GM18519 (cell line): ENCODE data around the gene MYMK.

ENCODE experiments used
- ATAC-seq: cut with Tn5 transposase; IDR thresholded peaks from one replicate; pipeline ENCODE4 v1.9.1; 2021; ENCODE audit warnings: mild to moderate bottlenecking, moderate library complexity; ENCODE audit not compliant: unreplicated experiment, low FRiP score

Gene MYMK

GRCh38 chr9:133471551-133472276 is 53.0 kb downstream of the MYMK start:
- no peak for ATAC-seq

DNA sequence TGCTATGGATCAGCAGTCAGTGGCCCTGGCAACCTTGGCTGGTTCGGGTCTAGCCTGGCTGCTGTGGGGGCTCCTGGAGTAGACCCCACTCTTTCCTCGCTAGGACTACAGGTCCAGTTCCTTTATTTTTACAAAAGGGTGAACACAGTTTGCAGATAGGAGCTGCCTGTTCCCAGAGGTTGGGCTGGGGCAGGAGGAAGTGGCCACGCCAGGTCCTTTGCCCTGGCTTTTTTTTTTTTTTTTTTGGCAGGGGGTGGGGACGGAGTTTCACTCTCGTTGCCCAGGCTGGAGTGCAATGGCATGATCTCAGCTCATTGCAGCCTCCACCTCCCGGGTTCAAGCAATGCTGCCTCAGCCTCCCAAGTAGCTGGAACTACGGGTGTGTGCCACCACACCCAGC is 53.8 kb downstream of the MYMK start:
- ATAC-seq: no peak

- no peak for ATAC-seq
Observed at GRCh38 chr9:133470427-133470924, 54.3 kb downstream of the MYMK start.

DNA sequence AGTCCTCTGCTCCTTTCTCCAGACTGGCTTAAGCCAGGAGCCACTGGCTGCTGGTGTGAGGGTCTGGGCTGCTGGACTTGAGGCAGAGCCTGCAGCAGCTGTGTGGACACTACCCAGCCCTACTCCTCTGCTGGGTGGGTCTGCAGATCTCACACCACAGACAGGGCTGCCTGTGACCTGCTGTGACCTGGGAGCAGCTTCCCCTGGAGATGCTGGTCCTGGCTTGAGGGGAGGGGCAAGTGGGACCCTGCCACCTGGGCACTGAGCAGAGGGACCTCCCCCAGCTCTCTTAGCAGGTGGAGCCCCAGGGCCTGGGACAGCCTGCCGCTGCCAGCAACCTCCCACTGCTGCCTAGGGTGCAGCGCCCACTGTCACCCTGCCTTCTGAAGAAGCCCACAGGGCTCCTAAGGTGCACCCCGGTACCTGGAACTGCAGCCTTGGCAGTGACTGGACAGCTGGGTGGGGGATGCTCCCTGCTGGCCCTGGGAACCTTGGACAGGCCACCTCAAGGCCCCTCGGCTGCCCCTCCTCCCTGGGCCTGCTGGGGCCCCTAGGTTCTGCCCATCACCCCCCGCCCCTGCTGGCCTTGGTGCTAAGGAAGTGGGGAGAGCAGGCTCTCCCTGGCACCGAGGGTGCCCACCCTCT is 55.9 kb downstream of the MYMK start:
- no peak for ATAC-seq

DNA sequence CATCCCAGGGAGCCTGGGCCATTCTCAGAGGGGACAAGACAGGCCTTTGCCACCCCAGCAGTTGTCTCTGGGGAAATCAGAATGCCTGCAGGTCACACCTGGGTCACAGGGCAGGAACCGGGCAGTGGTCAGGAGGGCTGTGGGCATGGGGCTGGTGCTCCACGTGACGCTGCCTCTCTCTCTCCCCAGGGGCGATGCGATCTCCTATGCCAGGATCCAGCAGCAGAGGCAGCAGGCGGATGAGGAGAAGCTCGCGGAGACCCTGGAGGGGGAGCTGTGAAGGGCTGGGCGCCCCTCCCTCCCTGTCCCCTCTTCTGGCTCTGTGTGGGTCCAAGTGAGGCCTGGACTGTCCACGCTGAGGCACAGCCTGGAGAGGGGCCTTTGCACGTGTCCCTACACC is 56.4 kb downstream of the MYMK start:
- no peak for ATAC-seq

GRCh38 chr9:133467101-133467500 is 57.7 kb downstream of the MYMK start:
- ATAC-seq: no peak

GRCh38 chr9:133465984-133466383 is 58.8 kb downstream of the MYMK start:
- ATAC-seq: no peak

DNA sequence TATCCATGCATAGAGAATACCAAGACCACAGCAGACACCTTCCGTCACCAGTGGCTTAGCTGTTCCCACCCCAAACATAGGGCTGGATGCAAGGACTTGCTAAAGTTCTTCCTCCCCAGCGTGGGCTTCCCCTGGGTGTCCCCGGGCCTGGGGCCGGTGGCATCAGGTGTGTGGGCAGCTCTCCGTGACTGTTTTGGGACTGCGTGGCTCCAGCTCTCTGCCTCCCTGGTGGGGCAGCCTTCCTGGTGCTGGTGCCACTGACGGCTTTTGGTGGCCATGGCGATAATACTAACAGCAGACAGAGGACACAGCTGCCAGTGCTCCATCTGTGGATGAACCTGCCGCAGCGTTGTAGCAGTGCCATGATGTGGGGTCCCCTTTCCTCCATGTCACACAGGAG is 60.1 kb downstream of the MYMK start:
- ATAC-seq: no peak
